Measurements from ENCODE around the gene NUPR2. TPM values are rescaled to one million over a fixed set of nuclear protein-coding genes. Genes with fewer than 3 reads are reported as not detected.

Gene NUPR2
- total and polyA plus RNA-seq, 9 of the 15 experiments (the other 6 are each of a cell fraction or from before 2014, with no cell fraction given) = not detected

DNA sequence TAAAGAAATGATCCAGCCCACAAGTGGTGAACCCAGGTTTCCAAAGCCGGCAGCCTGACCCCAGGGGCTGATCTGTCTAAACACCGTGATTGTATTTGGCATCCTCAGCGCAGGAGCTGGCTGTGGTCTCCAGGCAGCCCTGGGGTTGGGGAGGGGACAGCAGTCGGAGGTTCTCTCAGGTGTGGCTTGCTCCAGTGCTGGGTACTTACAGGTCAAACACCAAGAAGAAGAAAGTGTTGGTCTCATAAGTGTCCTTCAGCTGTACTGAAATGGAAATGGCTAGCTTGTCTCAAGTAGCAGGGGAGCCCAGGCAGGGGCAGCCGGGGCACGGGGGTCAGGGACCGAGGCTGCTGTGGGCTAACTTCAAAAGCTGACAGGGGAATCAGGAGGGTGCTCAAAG lies 29.5 kb downstream of the NUPR2 start (continued):
- TF ChIP-seq, protein P1, sequence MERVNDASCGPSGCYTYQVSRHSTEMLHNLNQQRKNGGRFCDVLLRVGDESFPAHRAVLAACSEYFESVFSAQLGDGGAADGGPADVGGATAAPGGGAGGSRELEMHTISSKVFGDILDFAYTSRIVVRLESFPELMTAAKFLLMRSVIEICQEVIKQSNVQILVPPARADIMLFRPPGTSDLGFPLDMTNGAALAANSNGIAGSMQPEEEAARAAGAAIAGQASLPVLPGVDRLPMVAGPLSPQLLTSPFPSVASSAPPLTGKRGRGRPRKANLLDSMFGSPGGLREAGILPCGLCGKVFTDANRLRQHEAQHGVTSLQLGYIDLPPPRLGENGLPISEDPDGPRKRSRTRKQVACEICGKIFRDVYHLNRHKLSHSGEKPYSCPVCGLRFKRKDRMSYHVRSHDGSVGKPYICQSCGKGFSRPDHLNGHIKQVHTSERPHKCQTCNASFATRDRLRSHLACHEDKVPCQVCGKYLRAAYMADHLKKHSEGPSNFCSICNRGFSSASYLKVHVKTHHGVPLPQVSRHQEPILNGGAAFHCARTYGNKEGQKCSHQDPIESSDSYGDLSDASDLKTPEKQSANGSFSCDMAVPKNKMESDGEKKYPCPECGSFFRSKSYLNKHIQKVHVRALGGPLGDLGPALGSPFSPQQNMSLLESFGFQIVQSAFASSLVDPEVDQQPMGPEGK (CRISPR knock-in tag; IDR thresholded peaks at IDR 0.05; ENCODE audit: borderline replicate concordance) = no peak
- TF ChIP-seq NFATC3 (IDR thresholded peaks at IDR 0.05) (no peak), ZNF77 (CRISPR knock-in tag; IDR thresholded peaks at IDR 0.05) (no peak), GATA2 (CRISPR knock-in tag; IDR thresholded peaks at IDR 0.05) (no peak)
- TF ChIP-seq, protein P2, sequence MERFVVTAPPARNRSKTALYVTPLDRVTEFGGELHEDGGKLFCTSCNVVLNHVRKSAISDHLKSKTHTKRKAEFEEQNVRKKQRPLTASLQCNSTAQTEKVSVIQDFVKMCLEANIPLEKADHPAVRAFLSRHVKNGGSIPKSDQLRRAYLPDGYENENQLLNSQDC (CRISPR knock-in tag; IDR thresholded peaks at IDR 0.05) = no peak

DNA sequence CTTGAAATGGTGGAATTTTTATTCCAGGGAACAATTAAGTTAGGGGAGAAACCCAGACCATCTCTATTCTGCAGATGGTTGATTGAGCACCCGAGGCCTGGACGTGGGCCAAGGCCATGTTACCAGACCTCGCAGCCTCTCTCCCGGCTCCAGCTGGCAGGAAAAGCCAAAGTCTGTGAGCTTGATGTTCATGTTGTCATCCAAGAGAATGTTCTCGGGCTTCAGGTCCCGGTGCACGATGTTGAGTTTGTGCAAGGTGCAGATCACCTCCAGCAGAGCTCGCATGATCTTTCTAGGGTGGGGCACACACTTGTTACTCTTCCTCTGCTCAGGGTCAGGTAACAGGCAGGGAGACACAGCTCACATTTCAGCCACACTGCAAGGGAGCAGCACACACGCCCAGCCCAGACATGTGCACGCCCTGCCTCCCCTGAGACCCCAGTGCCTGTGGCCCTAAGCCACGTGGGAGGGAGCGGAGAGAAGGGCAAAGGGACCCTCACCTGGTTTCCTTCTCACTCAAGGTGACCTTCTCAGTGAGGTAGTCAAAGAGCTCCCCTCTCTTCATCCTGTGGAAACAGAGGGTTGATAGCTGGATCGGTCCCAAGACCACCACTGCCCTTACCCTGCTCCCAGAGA lies 32.9 kb downstream of the NUPR2 start:
- no peaks in the 10 kb centered on the region for H3K9me3 ChIP-seq (replicated peaks; ENCODE audit: control insufficient read depth, insufficient read depth, low read depth, low read length)
- 69% methylated on average over 13 of the region's 13 CpGs for WGBS (ENCODE audit: insufficient coverage, low coverage, missing lambda C conversion rate)
- no peaks in the 10 kb centered on the region for H3K27me3 ChIP-seq (ENCODE audit: control insufficient read depth in 2 of 2, insufficient read depth in 2 of 2, low read length in 2 of 2)
- no peak overlapping the region for H3K4me2 ChIP-seq (ENCODE audit: insufficient read depth, low read length)
- ChIA-PET CTCF (ENCODE audit: low intra/inter-chr PET ratio) (no interaction called here), POLR2A (interaction anchor here (0.6 to 2.5 kb wide), 3 partner anchors 9 to 14 kb away, joined by 4 to 16 read pairs (median 4); partner anchors contain the start of gene PHKG1)
- no peaks in the 10 kb centered on the region for H4K20me1 ChIP-seq (replicated peaks; ENCODE audit: control insufficient read depth, insufficient read depth, low read length)
- intact Hi-C loops (cut with micrococcal nuclease) (no loop called here), in situ Hi-C loops (cut with MboI) (no loop called here)
- H3K9me1 ChIP-seq (ENCODE audit: control insufficient read depth, insufficient read depth, low read length) = no peaks in the 10 kb centered on the region
- DNase-seq (ENCODE audit: extremely low read depth in 1 of 4, low spot score in 3 of 4) = no peak
- H3K9ac ChIP-seq (ENCODE audit: insufficient read depth in 1 of 2, low read depth in 2 of 2, low read length in 2 of 2) = peak overlapping the region in 1 of 2 experiments; percentile 79; a peak in 2 of 4 replicates
- BruUV-seq (replicated peaks) = no TSS peak
- H3K36me3 ChIP-seq (ENCODE audit: control insufficient read depth, insufficient read depth, low read length) = peaks cover 20% of the 10 kb centered on the region; the same call in 1 of the 3 replicates
- H3K4me1 ChIP-seq (replicated peaks in 1 of 2; ENCODE audit: control insufficient read depth in 2 of 2, insufficient read depth in 2 of 2, low read length in 2 of 2) = peaks cover 0 to 10% of the 10 kb centered on the region in 2 experiments; a peak in 2 of 5 replicates
- H3K4me3 ChIP-seq = no peak overlapping the region
- peak; percentile 40 for ATAC-seq
- no peak overlapping the region for H2AFZ ChIP-seq (ENCODE audit: low read depth, low read length)
- no peak for FAIRE-seq
- 0 out of 2 replicates have a peak, but pooled peaks have one; percentile 29 for TF ChIP-seq POLR2G (IDR thresholded peaks at IDR 0.05; ENCODE audit: low read depth, low read length)
- no peak for TF ChIP-seq ZNF584 (CRISPR knock-in tag; IDR thresholded peaks at IDR 0.05; ENCODE audit: low read depth)
- H3K79me2 ChIP-seq (ENCODE audit: control insufficient read depth, insufficient read depth, low read length) = no peaks in the 10 kb centered on the region
- no peak overlapping the region for H3K27ac ChIP-seq (ENCODE audit: extremely low read depth, low read depth, low read length)
